Vagina (tissue), 2 donors: ENCODE data around the gene PDE11A.

Experiments
- CTCF ChIP-seq, 3 experiments: fragments of 450-650 bp in 2 of 3; fragments of 200-600 bp in 1 of 3; sonication (generic) in 1 of 3; IDR thresholded peaks; one replicate each; pipeline ENCODE4 v1.5.1; 2017 to 2019; ENCODE audit warnings: antibody characterized with exemption in 3 of 3, mild to moderate bottlenecking in 2 of 3, moderate library complexity in 2 of 3
- POLR2A ChIP-seq, 2 donors: fragments of 450-650 bp; IDR thresholded peaks; one replicate each; pipeline ENCODE4 v1.6.1; 2017; ENCODE audit warnings: antibody characterized with exemption in 2 of 2, mild to moderate bottlenecking in 2 of 2, moderate library complexity in 2 of 2
- POLR2AphosphoS5 ChIP-seq, 2 donors: sonication (generic); formaldehyde crosslinking; IDR thresholded peaks; one replicate each; pipeline ENCODE4 v1.9.0; 2017; ENCODE audit warnings: antibody characterized with exemption in 2 of 2, mild to moderate bottlenecking in 2 of 2, low read depth in 1 of 2; ENCODE audit not compliant: insufficient read depth in 1 of 2

DNA sequence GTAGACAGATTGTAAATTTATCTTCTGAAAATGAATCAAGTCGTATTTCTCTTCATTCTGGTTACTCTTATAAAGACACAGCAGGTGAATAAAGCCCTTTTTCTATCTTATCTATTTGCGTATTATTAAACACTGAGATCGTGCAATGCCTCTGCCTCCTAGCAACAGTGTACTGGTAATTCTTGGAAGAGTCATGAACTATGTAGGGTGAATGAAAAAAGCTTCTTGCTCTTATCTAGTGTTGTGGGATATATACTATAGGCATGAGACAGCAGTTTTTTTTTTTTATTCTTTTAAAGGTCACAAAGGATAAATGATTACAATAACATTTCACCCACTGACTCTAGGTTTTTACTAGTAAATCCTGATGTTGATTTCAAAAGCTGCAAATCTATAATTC, 324.2 kb downstream of the PDE11A start:
- TF ChIP-seq POLR2A (IDR thresholded peaks at IDR 0.05): no peak
- no peak for TF ChIP-seq CTCF (IDR thresholded peaks at IDR 0.05)
- no peak for TF ChIP-seq POLR2AphosphoS5 (IDR thresholded peaks at IDR 0.05; ENCODE audit: insufficient read depth in 1 of 2, low read depth in 1 of 2)
